GM06990 (cell line): ENCODE measurements around the gene GAD1.

Experiments used
- DNase-seq: peaks from one replicate; pipeline ENCODE4 v3.0.0-alpha.2; 2011; ENCODE audit not compliant: insufficient read length; ENCODE audit errors: extremely low read depth
- H3K27me3 ChIP-seq: replicated peaks from 2 replicates; pipeline ENCODE4 v1.6.0; 2011; ENCODE audit warnings: low read length; ENCODE audit not compliant: control insufficient read depth, insufficient read depth
- H3K36me3 ChIP-seq: 2 replicates; pipeline ENCODE4 v1.5.1; 2011; ENCODE audit warnings: low read length; ENCODE audit not compliant: control insufficient read depth, insufficient read depth
- H3K4me3 ChIP-seq: replicated peaks from 2 replicates; pipeline ENCODE4 v1.5.1; 2011; ENCODE audit warnings: low read depth, mild to moderate bottlenecking, control low read depth, low read length
- TF ChIP-seq, protein P1 (sequence below): IDR thresholded peaks from 2 replicates; pipeline ENCODE4 v1.5.1; 2011; ENCODE audit warnings: low read length, control low read depth, mild to moderate bottlenecking, inconsistent platforms; ENCODE audit not compliant: insufficient read depth, poor library complexity, severe bottlenecking

Gene GAD1

GRCh38 chr2:170815746-170816503 is 762 bp upstream of the GAD1 start:
- Histone ChIP-seq H3K4me3 (peak overlapping the region; percentile 43), H3K36me3 (no peaks in the 10 kb centered on the region), H3K27me3 (peaks cover 4% of the 10 kb centered on the region; the same call in 1 of the 2 replicates)
- TF ChIP-seq, protein P1, sequence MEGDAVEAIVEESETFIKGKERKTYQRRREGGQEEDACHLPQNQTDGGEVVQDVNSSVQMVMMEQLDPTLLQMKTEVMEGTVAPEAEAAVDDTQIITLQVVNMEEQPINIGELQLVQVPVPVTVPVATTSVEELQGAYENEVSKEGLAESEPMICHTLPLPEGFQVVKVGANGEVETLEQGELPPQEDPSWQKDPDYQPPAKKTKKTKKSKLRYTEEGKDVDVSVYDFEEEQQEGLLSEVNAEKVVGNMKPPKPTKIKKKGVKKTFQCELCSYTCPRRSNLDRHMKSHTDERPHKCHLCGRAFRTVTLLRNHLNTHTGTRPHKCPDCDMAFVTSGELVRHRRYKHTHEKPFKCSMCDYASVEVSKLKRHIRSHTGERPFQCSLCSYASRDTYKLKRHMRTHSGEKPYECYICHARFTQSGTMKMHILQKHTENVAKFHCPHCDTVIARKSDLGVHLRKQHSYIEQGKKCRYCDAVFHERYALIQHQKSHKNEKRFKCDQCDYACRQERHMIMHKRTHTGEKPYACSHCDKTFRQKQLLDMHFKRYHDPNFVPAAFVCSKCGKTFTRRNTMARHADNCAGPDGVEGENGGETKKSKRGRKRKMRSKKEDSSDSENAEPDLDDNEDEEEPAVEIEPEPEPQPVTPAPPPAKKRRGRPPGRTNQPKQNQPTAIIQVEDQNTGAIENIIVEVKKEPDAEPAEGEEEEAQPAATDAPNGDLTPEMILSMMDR: peak; percentile 77
- peak; percentile 66 for DNase-seq

DNA sequence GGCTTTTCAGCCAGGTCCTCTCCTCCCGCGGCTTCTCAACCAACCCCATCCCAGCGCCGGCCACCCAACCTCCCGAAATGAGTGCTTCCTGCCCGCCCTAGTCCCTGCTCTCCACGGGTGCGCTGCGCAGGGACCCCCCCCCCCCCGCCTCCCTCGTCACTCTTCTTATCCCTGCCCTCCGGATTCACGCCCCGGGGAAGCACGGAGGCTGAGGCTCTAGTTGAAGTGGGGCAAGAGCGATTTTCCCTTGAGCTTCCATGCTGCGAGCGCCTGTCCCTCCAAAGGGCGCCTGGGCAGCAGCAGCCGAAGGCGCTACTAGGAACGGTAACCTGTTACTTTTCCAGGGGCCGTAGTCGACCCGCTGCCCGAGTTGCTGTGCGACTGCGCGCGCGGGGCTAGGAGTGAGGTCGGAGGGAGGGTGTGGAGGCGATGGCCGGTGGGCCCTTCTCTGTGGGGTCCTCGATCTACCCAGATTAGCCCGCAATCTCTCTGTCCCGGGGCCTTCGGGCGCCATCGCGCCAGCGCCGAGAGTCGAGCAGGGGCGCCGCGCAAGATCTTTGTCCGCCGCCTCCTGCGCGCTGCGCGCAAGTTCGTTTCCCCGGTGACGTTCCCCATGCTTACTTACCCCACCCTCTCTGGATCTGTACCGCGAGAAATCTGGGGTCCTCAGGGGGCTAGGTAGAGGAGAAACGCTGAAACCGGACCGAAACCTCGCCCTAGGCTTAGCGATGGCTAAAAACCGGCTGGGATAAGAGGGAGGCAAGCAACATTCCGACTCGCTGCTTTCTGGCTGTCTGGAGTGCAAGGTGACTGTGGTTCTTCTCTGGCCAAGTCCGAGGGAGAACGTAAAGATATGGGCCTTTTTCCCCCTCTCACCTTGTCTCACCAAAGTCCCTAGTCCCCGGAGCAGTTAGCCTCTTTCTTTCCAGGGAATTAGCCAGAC is 677 bp downstream of the GAD1 start:
- TF ChIP-seq, protein P1: no peak
- Histone ChIP-seq H3K27me3 (peaks cover 8% of the 10 kb centered on the region), H3K36me3 (no peaks in the 10 kb centered on the region), H3K4me3 (peak overlapping the region; percentile 43)
- DNase-seq: peak; percentile 57

DNA sequence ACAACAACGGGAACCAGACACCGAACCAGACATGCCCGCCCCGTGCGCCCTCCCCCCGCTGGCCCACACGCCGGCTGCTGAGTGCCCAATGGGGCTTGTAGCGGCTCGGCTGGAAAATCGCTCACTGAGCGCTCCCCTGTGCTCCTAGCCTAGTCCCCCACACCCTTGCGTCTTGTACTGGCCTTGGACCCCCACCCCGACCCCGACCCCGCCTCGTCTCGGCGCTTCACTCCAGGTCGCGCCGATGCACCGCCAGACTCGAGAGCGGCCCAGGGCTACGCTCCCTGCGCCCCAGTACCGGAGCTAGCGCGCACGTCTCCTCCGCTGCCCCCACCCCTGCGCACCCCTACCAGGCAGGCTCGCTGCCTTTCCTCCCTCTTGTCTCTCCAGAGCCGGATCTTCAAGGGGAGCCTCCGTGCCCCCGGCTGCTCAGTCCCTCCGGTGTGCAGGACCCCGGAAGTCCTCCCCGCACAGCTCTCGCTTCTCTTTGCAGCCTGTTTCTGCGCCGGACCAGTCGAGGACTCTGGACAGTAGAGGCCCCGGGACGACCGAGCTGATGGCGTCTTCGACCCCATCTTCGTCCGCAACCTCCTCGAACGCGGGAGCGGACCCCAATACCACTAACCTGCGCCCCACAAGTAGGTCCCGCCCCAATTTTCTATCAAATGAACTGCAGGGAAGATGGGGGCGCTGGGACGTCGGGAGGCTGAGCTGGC is 1.5 kb downstream of the GAD1 start:
- H3K36me3 ChIP-seq: no peaks in the 10 kb centered on the region
- no peak for DNase-seq
- H3K4me3 ChIP-seq: peak overlapping the region; percentile 43
- peaks cover 9% of the 10 kb centered on the region for H3K27me3 ChIP-seq
- TF ChIP-seq, protein P1: no peak

GRCh38 chr2:170818752-170819470 is 2.2 kb downstream of the GAD1 start:
- H3K4me3 ChIP-seq: no peak overlapping the region
- no peaks in the 10 kb centered on the region for H3K36me3 ChIP-seq
- H3K27me3 ChIP-seq: peaks cover 10% of the 10 kb centered on the region
- no peak for DNase-seq
- TF ChIP-seq, protein P1: no peak
